ENCODE results near the gene LBX2.

The LBX2 gene

DNA sequence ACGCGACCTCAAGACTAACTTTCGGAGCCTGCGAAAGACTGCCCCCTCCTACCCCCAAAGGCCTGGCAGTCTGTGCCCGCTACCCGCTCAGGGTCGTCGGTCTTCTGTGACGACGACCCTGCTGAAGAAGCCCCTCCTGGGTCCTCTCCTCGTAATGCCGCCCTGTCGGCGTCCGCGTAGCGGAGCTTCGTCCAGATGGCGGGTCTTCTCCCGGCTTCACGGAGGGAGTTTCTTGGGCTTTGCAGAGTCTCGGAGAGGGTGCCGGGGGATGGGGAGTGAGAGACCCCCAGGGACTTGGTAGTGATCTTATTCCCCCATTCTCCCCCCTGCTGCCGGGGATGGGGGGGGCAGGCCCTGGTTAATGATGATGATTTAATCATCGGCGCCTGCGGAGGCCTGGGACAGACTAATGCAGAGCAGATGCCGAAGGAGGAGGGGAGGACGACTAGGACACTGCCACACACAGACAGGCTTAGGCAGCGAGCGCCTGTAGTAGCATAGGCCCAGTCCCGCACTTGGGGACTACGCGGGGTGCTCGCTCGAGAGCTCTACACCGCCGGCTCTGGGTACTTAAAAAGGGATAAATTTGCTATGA is 8.6 kb upstream of the LBX2 start:
- POLR2A ChIA-PET: interaction anchor here (1.1 to 6.4 kb wide), 14 partner anchors 12 to 83 kb away, joined by 3 to 70 read pairs (median 4); partner anchors contain the start of genes AUP1, CCDC142, DQX1 and HTRA2
- CTCF ChIA-PET: interaction anchor here (0.9 kb wide), 1 partner anchor 53 kb away, joined by 3 read pairs; the partner anchor contains the start of gene INO80B
- no peak for TF ChIP-seq FOXA1 (IDR thresholded peaks at IDR 0.05)
- TF ChIP-seq TARDBP (IDR thresholded peaks at IDR 0.05): no peak
- TF ChIP-seq HDGF (IDR thresholded peaks at IDR 0.05; ENCODE audit: borderline replicate concordance): no peak
- TF ChIP-seq FOXM1 (IDR thresholded peaks at IDR 0.05; ENCODE audit: borderline replicate concordance): no peak
- peak; percentile 61 for TF ChIP-seq L3MBTL2 (conservative IDR thresholded peaks at IDR 0.05)
- TF ChIP-seq, protein P1, sequence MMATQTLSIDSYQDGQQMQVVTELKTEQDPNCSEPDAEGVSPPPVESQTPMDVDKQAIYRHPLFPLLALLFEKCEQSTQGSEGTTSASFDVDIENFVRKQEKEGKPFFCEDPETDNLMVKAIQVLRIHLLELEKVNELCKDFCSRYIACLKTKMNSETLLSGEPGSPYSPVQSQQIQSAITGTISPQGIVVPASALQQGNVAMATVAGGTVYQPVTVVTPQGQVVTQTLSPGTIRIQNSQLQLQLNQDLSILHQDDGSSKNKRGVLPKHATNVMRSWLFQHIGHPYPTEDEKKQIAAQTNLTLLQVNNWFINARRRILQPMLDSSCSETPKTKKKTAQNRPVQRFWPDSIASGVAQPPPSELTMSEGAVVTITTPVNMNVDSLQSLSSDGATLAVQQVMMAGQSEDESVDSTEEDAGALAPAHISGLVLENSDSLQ (IDR thresholded peaks at IDR 0.05): no peak

DNA sequence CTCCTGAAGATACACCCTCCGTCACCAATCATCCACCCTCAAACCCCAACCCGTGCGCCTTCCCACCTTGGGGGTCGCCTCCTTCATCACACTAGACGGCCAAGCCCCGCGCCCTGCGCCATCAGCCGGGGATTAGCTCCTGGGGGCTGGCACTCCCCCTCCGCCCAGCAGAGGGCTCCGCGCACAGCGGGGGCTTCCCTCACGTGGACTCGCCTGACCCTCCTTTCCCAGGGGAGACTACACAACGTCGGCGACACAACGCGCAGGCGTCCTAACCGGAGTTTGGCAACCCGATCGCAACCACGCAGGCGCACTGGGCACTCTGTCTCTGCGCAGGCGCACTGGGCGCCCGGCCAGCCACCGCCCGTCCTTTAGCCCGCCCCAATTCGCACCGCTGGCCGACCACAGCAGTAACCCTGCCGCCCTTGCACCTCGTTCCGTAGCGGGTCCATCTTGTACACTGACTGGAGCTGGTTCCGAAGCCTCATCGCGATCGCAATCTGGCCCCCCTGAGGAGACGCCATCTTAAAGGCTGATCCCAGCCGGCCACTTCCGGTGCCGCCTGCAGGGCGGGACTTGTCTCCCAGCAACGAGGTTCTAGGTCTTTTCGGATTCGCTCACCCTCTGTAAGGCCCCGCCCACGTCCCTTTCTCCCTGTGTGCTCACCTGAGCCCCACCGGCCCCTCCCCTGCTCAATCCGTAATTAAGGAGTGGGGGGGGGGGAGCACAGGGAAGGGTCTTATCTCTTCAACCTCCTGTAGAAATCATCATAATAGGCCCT is 7.9 kb upstream of the LBX2 start, which contains the start of gene PCGF1:
TSS of gene PCGF1 (minus strand) at position 551 of the 781 bp plus-strand sequence. CDS start at position 524, 27 bp downstream.
- TF ChIP-seq SUZ12 (IDR thresholded peaks at IDR 0.05): no peak
- TF ChIP-seq FOXM1 (IDR thresholded peaks at IDR 0.05; ENCODE audit: borderline replicate concordance): 0 out of 2 replicates have a peak, but pooled peaks have one; percentile 33
- no peak for TF ChIP-seq ZNF384 (IDR thresholded peaks at IDR 0.05)
- no peak for TF ChIP-seq LEF1 (IDR thresholded peaks at IDR 0.05; ENCODE audit: borderline replicate concordance)
- peak; percentile 87 for TF ChIP-seq ELF4 (IDR thresholded peaks at IDR 0.05)
- peak; percentile 61 for TF ChIP-seq L3MBTL2 (conservative IDR thresholded peaks at IDR 0.05)
- ChIA-PET CTCF (interaction anchor here (0.6 to 1.5 kb wide), 2 partner anchors 25 to 52 kb away, joined by 3 read pairs; no protein-coding TSS in a partner anchor), POLR2A (interaction anchor here (1.0 to 6.4 kb wide), 18 partner anchors 9 to 116 kb away, joined by 3 to 70 read pairs (median 4); partner anchors contain the start of genes AUP1, CCDC142, DQX1 and HTRA2)
- DNase-seq (ENCODE audit: extremely low spot score): peak; percentile 97

More for the DNA sequence above, 8.6 kb upstream of the LBX2 start:
- DNase-seq (ENCODE audit: extremely low spot score): peak; percentile 39

DNA sequence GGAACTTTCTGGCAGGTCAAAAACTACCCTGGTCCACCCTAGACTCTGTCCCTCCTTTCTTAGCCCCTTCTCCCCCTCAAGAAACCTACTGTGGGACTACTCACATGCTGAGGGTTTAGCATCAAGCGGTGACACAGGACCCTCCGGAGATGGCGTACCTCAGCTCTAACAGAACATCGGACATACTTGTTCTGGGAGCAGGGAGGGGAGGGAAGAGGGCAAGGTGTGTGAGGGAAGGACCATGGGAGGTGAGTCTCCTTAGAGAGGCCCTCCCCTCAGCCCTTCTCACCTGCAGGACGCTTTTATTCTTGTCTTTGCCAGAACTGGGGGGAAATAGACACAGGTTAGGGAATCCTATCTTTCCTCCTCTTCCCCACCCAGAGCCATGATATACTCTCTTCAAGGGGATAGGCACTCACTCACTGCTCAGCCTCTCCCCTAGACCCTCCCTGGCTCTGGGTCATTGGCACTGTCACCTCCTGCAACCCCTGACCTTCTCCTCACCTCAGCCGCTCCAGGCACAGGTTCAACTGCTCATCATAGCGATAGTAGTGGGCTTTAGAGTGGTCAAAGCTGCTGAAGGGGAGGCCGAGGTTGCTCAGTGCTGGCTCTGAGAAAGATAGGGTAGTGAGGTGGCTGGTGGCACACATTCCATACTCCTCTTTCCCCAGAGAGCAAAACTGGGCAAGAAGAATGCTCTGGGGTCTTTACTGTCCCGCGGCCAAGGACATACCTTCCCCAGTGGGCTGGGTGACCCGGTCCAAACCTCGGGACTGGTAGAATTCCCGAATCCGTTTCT is 6.2 kb upstream of the LBX2 start:
- CTCF ChIA-PET: no interaction called here
- no peak for DNase-seq (ENCODE audit: extremely low spot score)
- POLR2A ChIA-PET: interaction anchor here (6.4 kb wide), 1 partner anchor 23 kb away, joined by 70 read pairs; the partner anchor contains the start of genes AUP1, DQX1 and HTRA2
- TF ChIP-seq SUZ12 (IDR thresholded peaks at IDR 0.05): no peak

DNA sequence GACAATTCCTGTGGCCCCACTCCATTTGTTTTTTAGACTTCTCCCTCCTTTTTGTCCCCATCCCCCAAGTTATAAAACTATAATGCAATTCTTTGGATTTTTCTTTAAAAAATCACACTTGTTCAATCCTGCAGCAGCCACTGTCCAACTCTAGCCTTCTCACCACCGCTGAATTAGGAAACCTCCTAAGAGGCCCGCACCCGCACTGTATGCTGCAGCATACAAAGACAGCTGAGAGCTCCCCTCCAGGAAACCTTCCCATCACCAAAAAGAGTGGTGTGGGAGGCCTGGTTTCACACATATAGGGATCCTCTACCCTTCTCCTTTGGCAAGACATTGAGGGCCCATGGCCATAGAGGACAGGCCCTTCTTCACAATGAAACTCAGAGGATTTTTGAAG is 5.2 kb upstream of the LBX2 start:
- ChIA-PET CTCF (interaction anchor here (0.6 kb wide), 1 partner anchor 40 kb away, joined by 4 read pairs; no protein-coding TSS in a partner anchor), POLR2A (interaction anchor here (1.1 kb wide), 1 partner anchor 44 kb away, joined by 4 read pairs; no protein-coding TSS in a partner anchor)
- no peak for DNase-seq (ENCODE audit: extremely low spot score)
- TF ChIP-seq ARNT (IDR thresholded peaks at IDR 0.05) (no peak), HDGF (IDR thresholded peaks at IDR 0.05; ENCODE audit: borderline replicate concordance) (no peak), BHLHE40 (IDR thresholded peaks at IDR 0.05; ENCODE audit: borderline replicate concordance) (no peak), SUZ12 (IDR thresholded peaks at IDR 0.05) (no peak), FOXM1 (IDR thresholded peaks at IDR 0.05; ENCODE audit: borderline replicate concordance) (no peak), L3MBTL2 (conservative IDR thresholded peaks at IDR 0.05) (no peak), CTBP1 (IDR thresholded peaks at IDR 0.05; ENCODE audit: borderline replicate concordance) (no peak), SP1 (IDR thresholded peaks at IDR 0.05) (no peak), FOXK2 (IDR thresholded peaks at IDR 0.05) (no peak), ELF4 (IDR thresholded peaks at IDR 0.05) (no peak), FOXA1 (IDR thresholded peaks at IDR 0.05) (no peak)
- TF ChIP-seq, protein P1 (IDR thresholded peaks at IDR 0.05): no peak

DNA sequence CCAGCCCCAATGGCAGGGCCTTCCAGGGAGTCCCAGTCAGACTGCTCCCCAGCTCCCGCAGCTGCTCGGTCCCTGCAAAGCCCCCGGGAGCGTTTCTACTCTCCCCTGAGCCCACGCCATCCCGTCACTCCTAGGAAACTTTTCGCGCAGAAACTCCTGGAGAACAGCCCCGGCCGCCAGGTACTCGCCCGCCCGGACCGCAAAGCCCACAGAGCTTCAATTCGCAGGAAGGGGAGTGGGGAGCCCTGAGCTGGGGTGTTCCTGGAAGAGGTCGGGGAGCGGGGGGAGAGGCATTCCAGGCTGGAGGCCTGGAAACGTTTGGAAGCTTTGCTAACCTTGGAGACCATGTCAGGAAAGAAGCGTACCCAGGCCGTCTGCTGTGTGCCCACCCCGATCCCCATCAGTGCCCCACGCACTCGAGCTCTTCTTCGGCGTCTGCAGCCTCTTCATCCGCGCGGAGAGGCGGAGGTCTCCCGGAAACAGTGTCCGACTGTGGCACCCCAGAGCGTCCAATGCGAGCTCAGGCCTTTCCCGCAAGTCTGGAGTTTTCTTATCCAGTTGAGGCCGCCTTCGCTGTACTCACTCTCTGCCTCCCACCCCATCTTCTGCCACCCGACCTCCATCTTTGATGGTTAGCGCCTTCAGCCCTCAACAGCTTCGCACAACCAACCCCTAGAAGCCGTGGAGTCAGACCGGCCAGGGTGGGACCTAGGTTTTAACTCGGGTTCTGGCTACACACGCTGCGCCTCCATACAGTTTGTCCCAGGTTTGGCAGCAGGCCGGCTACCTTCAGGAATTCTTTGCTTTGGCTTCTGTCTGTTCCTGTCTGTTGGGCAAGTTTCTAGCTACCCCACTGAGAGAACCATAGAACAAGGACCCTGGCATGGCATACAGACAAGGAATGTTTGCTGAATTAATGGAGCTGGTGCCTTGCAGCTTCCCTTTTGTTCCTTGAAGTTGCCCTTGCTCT is 4.4 kb upstream of the LBX2 start:
- CTCF ChIA-PET: interaction anchor here (0.6 to 1.4 kb wide), 2 partner anchors 21 to 41 kb away, joined by 4 to 6 read pairs; partner anchors contain the start of genes CCDC142 and TTC31
- POLR2A ChIA-PET: interaction anchor here (0.8 to 1.5 kb wide), 5 partner anchors 10 to 45 kb away, joined by 3 to 6 read pairs (median 4); partner anchors contain the start of genes MRPL53, TTC31 and WBP1
- no peak for DNase-seq (ENCODE audit: extremely low spot score)
- TF ChIP-seq ARNT (IDR thresholded peaks at IDR 0.05) (no peak), FOXM1 (IDR thresholded peaks at IDR 0.05; ENCODE audit: borderline replicate concordance) (no peak), LEF1 (IDR thresholded peaks at IDR 0.05; ENCODE audit: borderline replicate concordance) (no peak), HDGF (IDR thresholded peaks at IDR 0.05; ENCODE audit: borderline replicate concordance) (no peak), SP1 (IDR thresholded peaks at IDR 0.05) (no peak), FOXK2 (IDR thresholded peaks at IDR 0.05) (no peak), ZNF384 (IDR thresholded peaks at IDR 0.05) (no peak), FOXA1 (IDR thresholded peaks at IDR 0.05) (no peak), BHLHE40 (IDR thresholded peaks at IDR 0.05; ENCODE audit: borderline replicate concordance) (no peak), TARDBP (IDR thresholded peaks at IDR 0.05) (no peak)
- TF ChIP-seq, protein P1 (IDR thresholded peaks at IDR 0.05): no peak

Data from HEK293T (cell line).